ENCODE results near the gene SYPL2. TPM values are rescaled to one million over a fixed set of nuclear protein-coding genes. Genes with fewer than 3 reads are reported as not detected.

SYPL2 gene
- total and polyA plus RNA-seq, 2 of the 8 experiments (the other 6 are each of a cell fraction or from before 2014, with no cell fraction given), result 1.5 TPM

DNA sequence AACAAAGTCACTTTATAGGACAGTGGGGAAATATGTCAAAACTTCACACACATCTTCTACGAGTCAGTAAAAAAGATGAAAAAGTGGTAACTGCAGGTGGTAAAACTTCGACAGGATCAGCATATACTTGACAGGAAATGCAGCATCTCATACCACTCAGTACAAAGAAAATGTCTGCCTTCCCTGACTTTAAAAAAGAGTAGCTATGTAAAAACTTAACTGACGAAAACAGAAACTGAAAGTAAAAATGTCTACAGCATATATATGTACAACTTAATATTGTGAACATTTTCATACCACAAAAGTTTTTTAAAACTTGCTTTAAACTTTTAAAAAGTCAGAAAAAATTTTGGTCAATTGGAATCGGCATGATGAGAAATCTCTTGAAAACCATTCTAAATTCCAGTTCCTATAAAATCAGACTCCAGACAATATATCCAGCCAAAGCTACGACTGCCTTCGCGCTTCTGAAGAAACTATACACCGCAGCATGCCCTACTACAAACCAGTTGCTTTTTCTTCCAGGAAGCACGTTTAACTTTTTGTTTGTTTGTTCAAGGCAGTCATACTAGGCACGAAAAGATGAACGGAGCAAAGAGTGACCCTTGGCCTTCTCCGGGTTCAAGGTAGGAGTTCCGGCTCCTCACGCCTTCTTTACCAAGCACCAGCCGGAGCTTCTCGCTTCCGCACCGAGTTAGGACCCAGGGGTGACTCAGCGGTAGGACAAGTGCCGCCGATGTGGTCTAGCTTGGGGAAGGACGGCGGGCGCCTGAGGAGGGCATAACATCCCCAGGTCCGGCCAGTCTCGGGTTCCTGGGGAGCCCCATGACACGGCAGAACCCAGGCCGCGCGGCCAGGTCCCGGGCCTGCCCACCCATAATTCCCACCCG is 40.7 kb upstream of the SYPL2 start:
- Histone ChIP-seq H3K56ac (replicated peaks; ENCODE audit: insufficient read length, low read depth, low read length) (no peak overlapping the region), H4K5ac (ENCODE audit: insufficient read length, low read depth, low read length) (peak overlapping the region; percentile 55), H3K9me3 (ENCODE audit: insufficient read depth in 2 of 2, low read depth in 1 of 2, low read length in 1 of 2) (no peaks in the 10 kb centered on the region), H3K18ac (ENCODE audit: extremely low read depth, low read length) (no peak overlapping the region), H3K36me3 (ENCODE audit: control insufficient read depth in 2 of 4, insufficient read depth in 4 of 4, low read length in 3 of 4) (peaks cover 0 to 11% (median 7%) of the 10 kb centered on the region in 4 experiments; a peak in 6 of 8 replicates), H3K79me1 (ENCODE audit: low read depth, low read length) (peaks cover 2% of the 10 kb centered on the region; the same call in 1 of the 2 replicates), H3K9ac (replicated peaks in 1 of 4; ENCODE audit: extremely low read depth in 1 of 4, low read depth in 3 of 4, low read length in 3 of 4) (peak overlapping the region; percentile 74 to 91 (median 80)), H4K20me1 (replicated peaks in 1 of 2; ENCODE audit: control insufficient read depth in 1 of 2, insufficient read depth in 2 of 2, low read length in 2 of 2) (peaks cover 6% of the 10 kb centered on the region in 2 experiments), H3K4me2 (ENCODE audit: insufficient read depth in 1 of 2, low read depth in 2 of 2, low read length in 2 of 2) (peak overlapping the region; percentile 65 to 93), H3K4me3 (ENCODE audit: extremely low read depth in 1 of 4, insufficient read depth in 2 of 4, low read depth in 3 of 4, low read length in 4 of 4) (peak overlapping the region; percentile 80 to 99 (median 95)), H2BK15ac (ENCODE audit: low read length) (no peak overlapping the region), H2BK5ac (ENCODE audit: low read depth, low read length) (peak overlapping the region; percentile 68), H3K79me2 (ENCODE audit: control insufficient read depth in 1 of 2, insufficient read depth in 2 of 2, low read length in 2 of 2) (peaks cover 12 to 54% of the 10 kb centered on the region in 2 experiments), H2AFZ (ENCODE audit: low read length) (peak overlapping the region; percentile 18; the same call in 1 of the 2 replicates), H3K27me3 (replicated peaks in 1 of 4; ENCODE audit: control insufficient read depth in 3 of 4, extremely low read depth in 1 of 4, insufficient read depth in 3 of 4, low read length in 3 of 4) (no peaks in the 10 kb centered on the region), H4K8ac (ENCODE audit: extremely low read depth, insufficient read depth, low read length) (peak overlapping the region; percentile 90; the same call in 1 of the 2 replicates), H4K91ac (replicated peaks; ENCODE audit: insufficient read length, low read length) (no peak overlapping the region), H2AK5ac (ENCODE audit: low read depth, low read length) (no peak overlapping the region), H2BK12ac (ENCODE audit: low read depth, low read length) (no peak overlapping the region; the same call in 1 of the 2 replicates), H2BK120ac (replicated peaks; ENCODE audit: low read depth, low read length) (no peak overlapping the region), H3K23me2 (ENCODE audit: low read depth, low read length) (no peaks in the 10 kb centered on the region; the same call in none of the 2 replicates), H2BK20ac (ENCODE audit: low read length) (no peak overlapping the region), H3K27ac (ENCODE audit: low read depth, low read length) (peak overlapping the region; percentile 78), H3K14ac (ENCODE audit: insufficient read length) (no peak overlapping the region), H3K4me1 (replicated peaks in 1 of 4; ENCODE audit: control insufficient read depth in 3 of 4, insufficient read depth in 4 of 4, low read length in 3 of 4) (no peaks in the 10 kb centered on the region; a peak in 1 of 7 replicates), H3K23ac (ENCODE audit: insufficient read length) (no peak overlapping the region), H3K4ac (replicated peaks; ENCODE audit: insufficient read length, low read depth, low read length) (no peak overlapping the region)
- no peak for TF ChIP-seq SP4 (IDR thresholded peaks at IDR 0.05; ENCODE audit: low read length)
- no peak for TF ChIP-seq CBX8 (IDR thresholded peaks at IDR 0.05; ENCODE audit: borderline replicate concordance, low read depth, low read length)
- 0 out of 2 replicates have a peak, but pooled peaks have one; percentile 31 for TF ChIP-seq KDM5A (IDR thresholded peaks at IDR 0.05; ENCODE audit: low read length)
- TF ChIP-seq MAFK (IDR thresholded peaks at IDR 0.05; ENCODE audit: low read depth, low read length), result 0 out of 2 replicates have a peak, but pooled peaks have one; percentile 1
- peak; percentile 12 for TF ChIP-seq SAP30 (IDR thresholded peaks at IDR 0.05; ENCODE audit: insufficient read depth, insufficient replicate concordance, low read length)
- TF ChIP-seq KDM4A (IDR thresholded peaks at IDR 0.05; ENCODE audit: low read depth, low read length, severe bottlenecking), result peak; percentile 67
- peak in 1 of 2 experiments; percentile 55; a peak in 1 of 4 replicates for TF ChIP-seq HDAC2 (IDR thresholded peaks at IDR 0.05; ENCODE audit: borderline replicate concordance in 1 of 2, low read depth in 2 of 2, low read length in 2 of 2)
- TF ChIP-seq SIN3A (conservative IDR thresholded peaks at IDR 0.05 in 1 of 2, IDR thresholded peaks at IDR 0.05 in 1 of 2; ENCODE audit: low read depth in 1 of 2, low read length in 2 of 2), result peak in 1 of 2 experiments; percentile 37; a peak in 1 of 4 replicates
- TF ChIP-seq PHF8 (conservative IDR thresholded peaks at IDR 0.05; ENCODE audit: low read depth, low read length), result no peak
- no peak for TF ChIP-seq POLR2A (IDR thresholded peaks at IDR 0.05; ENCODE audit: control extremely low read depth in 1 of 2, low read depth in 2 of 2, low read length in 2 of 2)
- ChIA-PET POLR2A (ENCODE audit: partially characterized antibody) (interaction anchor here (0.8 to 2.5 kb wide), 12 partner anchors 18 to 105 kb away, joined by 3 to 12 read pairs (median 4); partner anchors contain the start of genes AMIGO1, ATXN7L2 and SORT1), CTCF (ENCODE audit: partially characterized antibody) (interaction anchor here (0.6 to 4.8 kb wide), 7 partner anchors 22 to 145 kb away, joined by 3 to 34 read pairs (median 4); no protein-coding TSS in a partner anchor)
- DNase-seq (ENCODE audit: low read depth in 1 of 2, low spot score in 2 of 2), result no peak
- no peak for FAIRE-seq
- 5% methylated on average over 32 of the region's 32 CpGs; no CpG with 5 or more reads in 1 of the 2 experiments for WGBS, 2 experiments (ENCODE audit: extremely low coverage in 1 of 2, insufficient coverage in 1 of 2, insufficient read length in 1 of 2, insufficient replicate concordance in 2 of 2, low coverage in 1 of 2, low lambda C conversion rate in 2 of 2, missing lambda C conversion rate in 1 of 2)
